Measurements from ENCODE around the gene PSMD13.

DNA sequence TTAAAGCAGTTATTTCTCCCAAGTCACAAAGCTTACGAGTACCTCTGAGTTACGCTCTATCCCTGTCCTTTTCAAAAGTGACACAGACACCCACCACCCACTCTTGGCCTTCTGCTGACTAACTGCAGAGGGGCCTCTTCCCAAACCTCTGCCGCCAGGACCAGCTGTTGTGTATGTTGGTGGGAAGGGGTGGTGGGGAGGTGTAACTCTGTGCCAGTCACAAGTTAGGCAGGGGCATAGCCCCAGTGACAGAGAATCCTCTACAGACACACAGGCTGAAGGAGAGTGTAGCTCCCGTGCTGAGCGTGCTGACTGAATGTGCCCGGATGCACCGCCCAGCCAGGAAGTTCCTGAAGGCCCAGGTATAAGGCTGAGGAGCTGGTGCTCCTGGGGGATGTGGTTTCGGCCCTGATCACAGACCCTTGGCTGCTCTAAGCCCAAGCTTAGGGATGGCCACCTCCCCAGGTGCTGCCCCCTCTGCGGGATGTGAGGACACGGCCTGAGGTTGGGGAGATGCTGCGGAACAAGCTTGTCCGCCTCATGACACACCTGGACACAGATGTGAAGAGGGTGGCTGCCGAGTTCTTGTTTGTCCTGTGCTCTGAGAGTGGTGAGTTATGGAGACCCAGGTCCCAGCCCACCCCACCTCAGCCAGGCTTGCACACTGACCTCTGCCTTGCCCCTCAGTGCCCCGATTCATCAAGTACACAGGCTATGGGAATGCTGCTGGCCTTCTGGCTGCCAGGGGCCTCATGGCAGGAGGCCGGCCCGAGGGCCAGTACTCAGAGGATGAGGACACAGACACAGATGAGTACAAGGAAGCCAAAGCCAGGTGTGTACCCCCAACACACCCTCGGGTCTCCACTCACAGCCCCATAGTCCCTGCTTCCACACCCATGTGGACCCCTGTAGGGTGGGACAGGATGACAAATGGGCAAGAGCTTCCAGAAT lies 24.4 kb upstream of the PSMD13 start:
- TF ChIP-seq LEF1 (IDR thresholded peaks at IDR 0.05; ENCODE audit: borderline replicate concordance): no peak
- no peak for TF ChIP-seq BHLHE40 (IDR thresholded peaks at IDR 0.05; ENCODE audit: borderline replicate concordance)
- TF ChIP-seq SP1 (IDR thresholded peaks at IDR 0.05): no peak
- no peak for TF ChIP-seq ELF4 (IDR thresholded peaks at IDR 0.05)
- TF ChIP-seq ARNT (IDR thresholded peaks at IDR 0.05): no peak
- TF ChIP-seq, protein P1, sequence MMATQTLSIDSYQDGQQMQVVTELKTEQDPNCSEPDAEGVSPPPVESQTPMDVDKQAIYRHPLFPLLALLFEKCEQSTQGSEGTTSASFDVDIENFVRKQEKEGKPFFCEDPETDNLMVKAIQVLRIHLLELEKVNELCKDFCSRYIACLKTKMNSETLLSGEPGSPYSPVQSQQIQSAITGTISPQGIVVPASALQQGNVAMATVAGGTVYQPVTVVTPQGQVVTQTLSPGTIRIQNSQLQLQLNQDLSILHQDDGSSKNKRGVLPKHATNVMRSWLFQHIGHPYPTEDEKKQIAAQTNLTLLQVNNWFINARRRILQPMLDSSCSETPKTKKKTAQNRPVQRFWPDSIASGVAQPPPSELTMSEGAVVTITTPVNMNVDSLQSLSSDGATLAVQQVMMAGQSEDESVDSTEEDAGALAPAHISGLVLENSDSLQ (IDR thresholded peaks at IDR 0.05): no peak
- no peak for TF ChIP-seq TARDBP (IDR thresholded peaks at IDR 0.05)
- TF ChIP-seq CTBP1 (IDR thresholded peaks at IDR 0.05; ENCODE audit: borderline replicate concordance): no peak
- no peak for TF ChIP-seq FOXM1 (IDR thresholded peaks at IDR 0.05; ENCODE audit: borderline replicate concordance)
- TF ChIP-seq NFRKB (IDR thresholded peaks at IDR 0.05): no peak
- TF ChIP-seq ZNF384 (IDR thresholded peaks at IDR 0.05): no peak
- no peak for TF ChIP-seq SUZ12 (IDR thresholded peaks at IDR 0.05)

All from HEK293T (cell line).